GM12892 (cell line): ENCODE data around the gene NFE2L2.

Source experiments
- POLR2A ChIP-seq: IDR thresholded peaks from 2 replicates; pipeline ENCODE4 v1.6.1; 2011; ENCODE audit warnings: low read depth, low read length, control low read depth
- POLR2AphosphoS5 ChIP-seq: IDR thresholded peaks from 2 replicates; pipeline ENCODE4 v1.6.1; 2011; ENCODE audit warnings: low read depth, low read length, control low read depth
- TAF1 ChIP-seq: IDR thresholded peaks from 2 replicates; pipeline ENCODE4 v1.6.1; 2011; ENCODE audit warnings: low read depth, mild to moderate bottlenecking, control low read depth, low read length, borderline replicate concordance

DNA sequence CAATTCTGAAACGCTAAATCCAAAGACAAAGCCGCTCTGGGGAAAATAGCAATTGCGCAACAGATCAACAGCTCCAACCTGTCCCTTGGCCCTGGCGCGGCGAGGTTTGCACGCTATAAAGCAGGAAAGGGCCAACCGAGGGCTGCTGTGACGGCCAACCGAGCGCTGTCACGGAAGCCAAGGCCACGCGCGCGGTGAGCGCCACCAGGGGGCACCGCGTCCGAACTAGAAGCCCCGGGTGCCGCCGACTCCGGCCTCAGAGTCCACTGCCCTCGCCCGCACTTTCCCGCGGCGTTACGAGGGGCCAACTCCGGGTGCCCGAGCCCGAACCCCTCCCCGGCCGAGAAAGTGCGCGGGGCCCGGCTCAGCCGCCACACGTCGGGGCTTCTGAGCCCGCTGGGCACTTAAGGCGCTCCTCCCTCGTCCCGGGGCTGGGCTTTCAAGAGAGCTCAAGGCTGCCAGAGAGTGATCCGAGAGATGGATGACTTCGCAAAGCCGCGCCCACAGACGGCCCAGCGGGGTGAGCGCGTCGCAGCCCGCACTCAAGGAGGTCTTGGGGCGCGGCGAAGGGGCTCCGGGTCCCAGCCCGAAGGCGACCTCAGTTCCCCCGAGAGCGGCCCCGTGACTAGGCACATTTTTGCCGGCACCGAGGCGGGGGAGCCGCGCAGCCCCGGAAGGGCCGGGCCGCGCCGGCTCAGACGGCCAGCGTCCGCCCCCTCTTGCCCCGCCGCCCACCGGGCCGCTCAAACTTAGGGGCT, 897 bp downstream of the NFE2L2 start:
- TF ChIP-seq POLR2A (peak; percentile 77), POLR2AphosphoS5 (peak; percentile 74), TAF1 (no peak; the same call in none of the 2 replicates)
